GM23338 (cell line): ENCODE data around the gene ADAM8. TPM values are rescaled to one million over a fixed set of nuclear protein-coding genes. Genes with fewer than 3 reads are reported as not detected.

ENCODE experiments used
- ATAC-seq: fragments of 200-7000 bp; cut with Tn5 transposase; 3 replicates; pipeline ENCODE4 v1.9.1; 2020
- DNase-seq: peaks from one replicate; pipeline ENCODE4 v3.0.0-alpha.2; 2015; ENCODE audit warnings: low spot score
- H2AFZ ChIP-seq: fragments of 200-600 bp; sonication (generic); 2 replicates; pipeline ENCODE4 v1.8.0; 2016; ENCODE audit warnings: antibody characterized with exemption, mild to moderate bottlenecking, moderate library complexity
- H3F3A ChIP-seq: fragments of 200-600 bp; sonication (generic); replicated peaks from 2 replicates; pipeline ENCODE4 v1.8.0; 2017; ENCODE audit warnings: antibody characterized with exemption, mixed run types, low read depth
- H3K27ac ChIP-seq: fragments of 200-600 bp; sonication (generic); 2 replicates; pipeline ENCODE4 v1.6.1; 2016; ENCODE audit warnings: low read depth
- H3K27me3 ChIP-seq: fragments of 200-600 bp; sonication (generic); 2 replicates; pipeline ENCODE4 v1.8.0; 2016; ENCODE audit warnings: mild to moderate bottlenecking, mixed run types, moderate library complexity; ENCODE audit not compliant: insufficient read depth
- H3K36me3 ChIP-seq: fragments of 200-600 bp; sonication (generic); 2 replicates; pipeline ENCODE4 v1.8.0; 2016; ENCODE audit warnings: mild to moderate bottlenecking; ENCODE audit not compliant: insufficient read depth
- H3K4me1 ChIP-seq: fragments of 200-600 bp; sonication (generic); 2 replicates; pipeline ENCODE4 v1.8.0; 2016; ENCODE audit warnings: mild to moderate bottlenecking, moderate library complexity; ENCODE audit not compliant: insufficient read depth
- H3K4me2 ChIP-seq: fragments of 200-600 bp; sonication (generic); 2 replicates; pipeline ENCODE4 v1.7.1; 2017; ENCODE audit warnings: mixed run types
- H3K4me3 ChIP-seq: fragments of 200-600 bp; sonication (generic); 2 replicates; pipeline ENCODE4 v1.6.1; 2016; ENCODE audit warnings: mixed run types
- H3K79me2 ChIP-seq: fragments of 200-600 bp; sonication (generic); replicated peaks from 2 replicates; pipeline ENCODE4 v1.8.0; 2017; ENCODE audit warnings: mild to moderate bottlenecking; ENCODE audit not compliant: insufficient read depth
- H3K9me2 ChIP-seq: fragments of 200-600 bp; sonication (generic); 2 replicates; pipeline ENCODE4 v1.8.0; 2017; ENCODE audit not compliant: insufficient read depth
- H4K20me1 ChIP-seq: fragments of 200-600 bp; sonication (generic); replicated peaks from 2 replicates; pipeline ENCODE4 v1.8.0; 2017; ENCODE audit warnings: mild to moderate bottlenecking; ENCODE audit not compliant: insufficient read depth
- H3K27ac Mint-ChIP-seq: 2 replicates; pipeline ENCODE4 v1.8.0; 2020; ENCODE audit warnings: inconsistent platforms, mild to moderate bottlenecking, moderate library complexity, mixed read lengths
- H3K27me3 Mint-ChIP-seq: 3 replicates; pipeline ENCODE4 v1.8.0; 2022; ENCODE audit warnings: low read depth, mild to moderate bottlenecking, moderate library complexity, mixed read lengths, inconsistent platforms; ENCODE audit not compliant: insufficient read depth, poor library complexity
- H3K36me3 Mint-ChIP-seq: 3 replicates; pipeline ENCODE4 v1.8.0; 2021; ENCODE audit warnings: low read depth, mild to moderate bottlenecking, inconsistent platforms, moderate library complexity, mixed read lengths
- H3K4me1 Mint-ChIP-seq: 3 replicates; pipeline ENCODE4 v1.8.0; 2020; ENCODE audit warnings: mild to moderate bottlenecking, inconsistent platforms, mixed read lengths
- H3K4me3 Mint-ChIP-seq: 3 replicates; pipeline ENCODE4 v1.8.0; 2021; ENCODE audit warnings: moderate library complexity, mild to moderate bottlenecking, inconsistent platforms, mixed read lengths
- H3K9me3 Mint-ChIP-seq: 3 replicates; pipeline ENCODE4 v1.8.0; 2020; ENCODE audit warnings: moderate library complexity, mild to moderate bottlenecking, inconsistent platforms, mixed read lengths
- CREB1 ChIP-seq: fragments of 250-450 bp; sonication (Bioruptor Pico); IDR thresholded peaks from 2 replicates; pipeline ENCODE4 v1.5.0; 2020; ENCODE audit warnings: low read depth, mild to moderate bottlenecking, moderate library complexity
- EZH2 ChIP-seq: fragments of 200-600 bp; sonication (generic); IDR thresholded peaks from one replicate; pipeline ENCODE4 v1.8.0; 2017; ENCODE audit warnings: antibody characterized with exemption, mild to moderate bottlenecking, low read depth; ENCODE audit not compliant: unreplicated experiment
- EZH2phosphoT487 ChIP-seq: fragments of 200-600 bp; sonication (generic); IDR thresholded peaks from one replicate; pipeline ENCODE4 v1.8.1; 2018; ENCODE audit warnings: antibody characterized with exemption; ENCODE audit not compliant: unreplicated experiment
- JUNB ChIP-seq: IDR thresholded peaks from one replicate; pipeline ENCODE4 v1.6.1; 2016; ENCODE audit warnings: antibody characterized with exemption; ENCODE audit not compliant: unreplicated experiment
- NANOG ChIP-seq: IDR thresholded peaks from 2 replicates; pipeline ENCODE4 v1.6.1; 2016; ENCODE audit warnings: antibody characterized with exemption, borderline replicate concordance
- POLR2AphosphoS5 ChIP-seq: IDR thresholded peaks from 2 replicates; pipeline ENCODE4 v1.6.1; 2016; ENCODE audit warnings: antibody characterized with exemption, low read depth
- ZNF331 ChIP-seq: fragments of 250-450 bp; sonication (Bioruptor Pico); IDR thresholded peaks from 2 replicates; pipeline ENCODE4 v1.5.0; 2020; ENCODE audit warnings: low read depth, mild to moderate bottlenecking, moderate library complexity
- polyA plus RNA-seq: library from polyadenylated mRNA; unstranded; fragments of >200 nt; fragmentation: Nextera tagmentation; extraction: Ambion mirVana; gene quantifications from 2 replicates; pipeline ENCODE4 v1.2.1, GENCODE V29; 2016
- total RNA-seq: library from RNA; depleted of rRNA; stranded (reverse); fragments of >200 nt; shearing (Covaris generic); gene quantifications from 2 replicates; pipeline ENCODE4 v1.2.3, GENCODE V29; 2014
- TF ChIP-seq, protein P1 (sequence below), 2 experiments: fragments of 200-600 bp in 1 of 2; sonication (generic) in 1 of 2; conservative IDR thresholded peaks; 2 replicates each; pipeline versions ENCODE4 v1.5.1 to v1.6.1; 2016 to 2017; ENCODE audit warnings: antibody characterized with exemption in 2 of 2, low read depth in 2 of 2, mild to moderate bottlenecking in 2 of 2, moderate library complexity in 1 of 2
- TF ChIP-seq, protein P2 (sequence below): IDR thresholded peaks from 2 replicates; pipeline ENCODE4 v1.6.1; 2016; ENCODE audit warnings: antibody characterized with exemption

The ADAM8 gene
- total and polyA plus RNA-seq, 2 experiments from 2014 or later: 1.9 to 5.5 TPM

DNA sequence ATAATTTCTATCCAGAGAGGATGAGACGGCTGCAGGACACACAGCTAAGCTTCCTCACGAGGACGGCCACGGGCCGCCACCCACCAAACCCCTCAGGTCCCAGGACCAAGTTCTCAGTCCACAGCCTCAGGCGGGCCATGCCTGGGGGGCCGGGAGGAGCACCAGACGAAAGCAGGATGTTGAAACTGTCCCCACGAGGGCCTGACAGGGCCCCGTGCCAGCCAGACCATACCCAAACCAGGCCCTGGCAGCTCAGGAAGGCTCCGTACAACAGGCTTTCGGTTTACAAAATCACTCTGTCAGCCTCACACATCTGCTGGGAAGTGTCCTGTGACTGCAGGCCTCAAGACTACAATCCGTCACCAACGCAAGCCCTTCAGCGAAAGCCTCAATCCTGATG, 17.5 kb upstream of the ADAM8 start:
- Histone ChIP-seq H3K9me2 (no peaks in the 10 kb centered on the region), H3K4me1 (no peaks in the 10 kb centered on the region), H3K79me2 (no peaks in the 10 kb centered on the region), H3K27me3 (no peaks in the 10 kb centered on the region), H2AFZ (no peak overlapping the region), H3K4me3 (no peak overlapping the region), H3F3A (no peaks in the 10 kb centered on the region), H3K36me3 (peaks cover 9% of the 10 kb centered on the region), H3K4me2 (no peak overlapping the region), H4K20me1 (no peaks in the 10 kb centered on the region; the same call in 1 of the 2 replicates), H3K27ac (no peak overlapping the region)
- no peak overlapping the region for H3K4me3 Mint-ChIP-seq
- H3K36me3 Mint-ChIP-seq: peaks cover 62% of the 10 kb centered on the region
- DNase-seq (no peak), ATAC-seq (no peak)
- TF ChIP-seq, protein P1, sequence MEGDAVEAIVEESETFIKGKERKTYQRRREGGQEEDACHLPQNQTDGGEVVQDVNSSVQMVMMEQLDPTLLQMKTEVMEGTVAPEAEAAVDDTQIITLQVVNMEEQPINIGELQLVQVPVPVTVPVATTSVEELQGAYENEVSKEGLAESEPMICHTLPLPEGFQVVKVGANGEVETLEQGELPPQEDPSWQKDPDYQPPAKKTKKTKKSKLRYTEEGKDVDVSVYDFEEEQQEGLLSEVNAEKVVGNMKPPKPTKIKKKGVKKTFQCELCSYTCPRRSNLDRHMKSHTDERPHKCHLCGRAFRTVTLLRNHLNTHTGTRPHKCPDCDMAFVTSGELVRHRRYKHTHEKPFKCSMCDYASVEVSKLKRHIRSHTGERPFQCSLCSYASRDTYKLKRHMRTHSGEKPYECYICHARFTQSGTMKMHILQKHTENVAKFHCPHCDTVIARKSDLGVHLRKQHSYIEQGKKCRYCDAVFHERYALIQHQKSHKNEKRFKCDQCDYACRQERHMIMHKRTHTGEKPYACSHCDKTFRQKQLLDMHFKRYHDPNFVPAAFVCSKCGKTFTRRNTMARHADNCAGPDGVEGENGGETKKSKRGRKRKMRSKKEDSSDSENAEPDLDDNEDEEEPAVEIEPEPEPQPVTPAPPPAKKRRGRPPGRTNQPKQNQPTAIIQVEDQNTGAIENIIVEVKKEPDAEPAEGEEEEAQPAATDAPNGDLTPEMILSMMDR (conservative IDR thresholded peaks at IDR 0.05; ENCODE audit: low read depth in 2 of 2): no peak
- H3K27ac Mint-ChIP-seq: no peak overlapping the region
- H3K9me3 Mint-ChIP-seq: no peaks in the 10 kb centered on the region
- H3K27me3 Mint-ChIP-seq: peaks cover 6% of the 10 kb centered on the region
- no peaks in the 10 kb centered on the region for H3K4me1 Mint-ChIP-seq

DNA sequence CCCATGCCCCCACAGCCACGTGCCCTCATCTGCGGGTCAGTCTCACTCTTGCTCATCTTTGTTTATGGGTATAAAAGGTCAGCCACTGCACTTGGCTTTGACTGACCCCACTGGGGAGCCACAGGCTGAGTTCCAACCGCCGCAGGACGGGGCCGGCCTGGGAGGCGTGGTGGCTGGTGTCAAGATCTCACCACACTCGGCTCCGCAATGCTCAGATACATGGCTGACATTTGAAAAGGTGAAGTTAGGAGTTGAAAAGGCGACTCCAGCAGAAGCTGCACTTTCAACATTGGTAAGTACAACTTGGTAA, 17.1 kb upstream of the ADAM8 start:
- Histone ChIP-seq H3K4me3 (no peak overlapping the region), H3K4me2 (no peak overlapping the region), H3K27me3 (no peaks in the 10 kb centered on the region), H3K36me3 (peaks cover 6% of the 10 kb centered on the region; the same call in 1 of the 2 replicates), H3K79me2 (no peaks in the 10 kb centered on the region), H2AFZ (no peak overlapping the region), H3K27ac (no peak overlapping the region), H3K9me2 (no peaks in the 10 kb centered on the region), H3F3A (no peaks in the 10 kb centered on the region), H4K20me1 (no peaks in the 10 kb centered on the region; the same call in 1 of the 2 replicates), H3K4me1 (no peaks in the 10 kb centered on the region)
- H3K27ac Mint-ChIP-seq: no peak overlapping the region
- DNase-seq: no peak
- TF ChIP-seq ZNF331 (CRISPR knock-in tag) (no peak), CREB1 (CRISPR knock-in tag) (no peak), EZH2 (no peak)
- TF ChIP-seq, protein P2, sequence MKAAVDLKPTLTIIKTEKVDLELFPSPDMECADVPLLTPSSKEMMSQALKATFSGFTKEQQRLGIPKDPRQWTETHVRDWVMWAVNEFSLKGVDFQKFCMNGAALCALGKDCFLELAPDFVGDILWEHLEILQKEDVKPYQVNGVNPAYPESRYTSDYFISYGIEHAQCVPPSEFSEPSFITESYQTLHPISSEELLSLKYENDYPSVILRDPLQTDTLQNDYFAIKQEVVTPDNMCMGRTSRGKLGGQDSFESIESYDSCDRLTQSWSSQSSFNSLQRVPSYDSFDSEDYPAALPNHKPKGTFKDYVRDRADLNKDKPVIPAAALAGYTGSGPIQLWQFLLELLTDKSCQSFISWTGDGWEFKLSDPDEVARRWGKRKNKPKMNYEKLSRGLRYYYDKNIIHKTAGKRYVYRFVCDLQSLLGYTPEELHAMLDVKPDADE: no peak
- no peak overlapping the region for H3K4me3 Mint-ChIP-seq
- H3K27me3 Mint-ChIP-seq: peaks cover 7% of the 10 kb centered on the region
- ATAC-seq: no peak
- no peaks in the 10 kb centered on the region for H3K4me1 Mint-ChIP-seq
- H3K9me3 Mint-ChIP-seq: no peaks in the 10 kb centered on the region
- peaks cover 62% of the 10 kb centered on the region for H3K36me3 Mint-ChIP-seq

DNA sequence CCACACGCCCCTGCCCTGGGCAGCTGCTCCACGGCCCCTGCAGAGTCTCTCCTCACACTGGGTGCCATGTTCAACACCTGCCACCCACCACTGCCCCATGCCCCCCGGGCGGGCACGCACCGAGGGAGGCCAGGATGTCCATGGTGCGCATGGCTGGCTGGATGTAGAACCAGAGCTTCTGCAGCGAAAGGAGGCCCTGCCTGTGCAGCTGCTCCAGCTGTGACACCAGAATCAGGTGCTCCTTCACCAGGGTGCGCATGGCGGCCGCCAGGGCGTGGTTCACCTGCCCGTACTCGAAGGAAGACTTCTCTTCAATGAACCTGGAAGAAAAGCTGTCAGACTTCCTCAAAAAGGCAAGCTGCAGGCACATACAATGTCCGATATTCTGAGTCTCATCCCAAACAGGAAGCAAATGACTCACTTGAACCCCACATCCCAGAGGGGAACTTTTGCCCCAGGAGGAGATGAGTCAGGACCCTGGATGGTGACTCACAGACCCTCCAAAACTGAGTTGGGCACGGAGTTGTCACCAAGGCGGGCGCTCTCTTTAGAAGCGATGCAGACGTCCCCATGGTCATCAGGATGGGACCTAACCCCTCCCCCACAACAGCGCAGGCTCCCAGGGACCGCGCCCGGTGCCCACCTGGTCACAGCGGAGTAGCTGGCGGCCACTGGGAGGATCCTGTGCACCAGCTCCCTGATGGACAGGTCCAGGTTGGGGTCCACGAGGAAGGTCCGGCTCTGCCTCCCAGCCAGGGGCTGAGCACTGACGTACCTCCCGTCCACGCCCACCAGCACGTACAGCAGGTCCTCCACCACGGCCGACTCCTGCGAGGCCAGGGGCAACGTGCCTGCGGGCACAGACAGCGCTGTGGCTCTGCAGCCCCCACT, 16.5 kb upstream of the ADAM8 start:
- H3K4me3 Mint-ChIP-seq: no peak overlapping the region
- ATAC-seq: no peak
- H3K4me2 ChIP-seq: no peak overlapping the region
- no peak for TF ChIP-seq NANOG
- TF ChIP-seq EZH2phosphoT487: no peak
- no peak for TF ChIP-seq EZH2
- TF ChIP-seq, protein P1 (conservative IDR thresholded peaks at IDR 0.05; ENCODE audit: low read depth in 2 of 2): no peak
- TF ChIP-seq, protein P2: no peak
- no peak for TF ChIP-seq CREB1 (CRISPR knock-in tag)
- TF ChIP-seq JUNB: no peak
- TF ChIP-seq POLR2AphosphoS5: no peak
- no peak for TF ChIP-seq ZNF331 (CRISPR knock-in tag)

More for the DNA sequence above, 16.5 kb upstream of the ADAM8 start:
- Histone ChIP-seq H3K27me3 (no peaks in the 10 kb centered on the region), H3F3A (no peaks in the 10 kb centered on the region), H3K9me2 (no peaks in the 10 kb centered on the region), H2AFZ (no peak overlapping the region), H3K4me1 (no peaks in the 10 kb centered on the region), H3K4me3 (no peak overlapping the region), H3K36me3 (no peaks in the 10 kb centered on the region; the same call in 1 of the 2 replicates), H3K27ac (no peak overlapping the region), H3K79me2 (no peaks in the 10 kb centered on the region), H4K20me1 (no peaks in the 10 kb centered on the region; the same call in 1 of the 2 replicates)
- Mint-ChIP-seq H3K9me3 (no peaks in the 10 kb centered on the region), H3K27ac (no peak overlapping the region), H3K27me3 (peaks cover 7% of the 10 kb centered on the region), H3K36me3 (peaks cover 58% of the 10 kb centered on the region), H3K4me1 (no peaks in the 10 kb centered on the region)
- DNase-seq: no peak
